ENCODE data around the gene OR3A2.
"Not testable (repeated sequence)": the region's sequence is repeated elsewhere in the genome, so short reads cannot be mapped to it uniquely, and the experiment has no call there.

Gene OR3A2

DNA sequence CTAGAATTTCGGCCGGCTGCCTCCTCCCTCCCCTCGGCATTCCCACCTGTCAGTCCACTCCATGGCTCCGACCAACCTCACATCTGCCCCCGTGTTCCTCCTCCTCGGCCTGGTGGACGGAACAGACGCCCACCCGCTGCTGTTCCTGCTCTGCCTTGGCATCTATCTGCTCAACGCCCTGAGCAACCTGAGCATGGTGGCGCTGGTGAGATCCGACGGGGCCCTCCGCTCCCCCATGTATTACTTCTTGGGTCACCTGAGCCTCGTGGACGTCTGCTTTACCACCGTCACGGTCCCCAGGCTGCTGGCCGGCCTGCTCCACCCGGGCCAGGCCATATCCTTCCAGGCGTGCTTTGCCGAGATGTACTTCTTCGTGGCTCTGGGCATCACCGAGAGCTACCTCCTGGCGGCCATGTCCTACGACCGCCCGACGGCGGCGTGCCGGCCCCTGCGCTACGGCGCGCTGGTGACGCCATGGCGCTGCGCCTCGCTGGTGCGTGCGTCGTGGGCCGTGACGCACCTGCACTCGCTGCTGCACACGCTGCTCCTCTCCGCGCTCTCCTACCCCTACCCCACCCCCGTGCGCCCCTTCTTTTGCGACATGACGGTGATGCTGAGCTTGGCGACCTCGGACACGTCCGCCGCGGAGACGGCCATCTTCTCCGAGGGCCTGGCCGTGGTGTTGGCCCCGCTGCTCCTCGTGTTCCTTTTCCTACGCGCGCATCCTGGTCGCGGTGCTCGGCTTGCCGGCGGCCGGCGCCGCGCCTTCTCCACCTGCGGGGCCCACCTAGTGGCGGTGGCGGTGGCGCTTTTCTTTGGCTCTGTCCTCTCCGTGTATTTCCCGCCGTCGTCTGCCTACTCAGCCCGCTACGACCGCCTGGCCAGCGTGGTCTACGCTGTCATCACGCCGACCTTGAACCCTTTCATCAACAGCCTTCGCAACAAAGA is at the start of gene OR3A2:
Gene OR3A2, minus strand, starts transcription at position 440 of the 948 bp plus-strand sequence.
- DNase-seq (ENCODE audit: low read depth): peak; percentile 90
- TF ChIP-seq, protein P1, sequence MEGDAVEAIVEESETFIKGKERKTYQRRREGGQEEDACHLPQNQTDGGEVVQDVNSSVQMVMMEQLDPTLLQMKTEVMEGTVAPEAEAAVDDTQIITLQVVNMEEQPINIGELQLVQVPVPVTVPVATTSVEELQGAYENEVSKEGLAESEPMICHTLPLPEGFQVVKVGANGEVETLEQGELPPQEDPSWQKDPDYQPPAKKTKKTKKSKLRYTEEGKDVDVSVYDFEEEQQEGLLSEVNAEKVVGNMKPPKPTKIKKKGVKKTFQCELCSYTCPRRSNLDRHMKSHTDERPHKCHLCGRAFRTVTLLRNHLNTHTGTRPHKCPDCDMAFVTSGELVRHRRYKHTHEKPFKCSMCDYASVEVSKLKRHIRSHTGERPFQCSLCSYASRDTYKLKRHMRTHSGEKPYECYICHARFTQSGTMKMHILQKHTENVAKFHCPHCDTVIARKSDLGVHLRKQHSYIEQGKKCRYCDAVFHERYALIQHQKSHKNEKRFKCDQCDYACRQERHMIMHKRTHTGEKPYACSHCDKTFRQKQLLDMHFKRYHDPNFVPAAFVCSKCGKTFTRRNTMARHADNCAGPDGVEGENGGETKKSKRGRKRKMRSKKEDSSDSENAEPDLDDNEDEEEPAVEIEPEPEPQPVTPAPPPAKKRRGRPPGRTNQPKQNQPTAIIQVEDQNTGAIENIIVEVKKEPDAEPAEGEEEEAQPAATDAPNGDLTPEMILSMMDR (IDR thresholded peaks at IDR 0.05; ENCODE audit: insufficient read depth, low read depth, low read length, missing control alignments): peak; percentile 24
- peak within 1 kb of the TSS; percentile 74 for H3K4me3 ChIP-seq (ENCODE audit: low read depth, low read length)

DNA sequence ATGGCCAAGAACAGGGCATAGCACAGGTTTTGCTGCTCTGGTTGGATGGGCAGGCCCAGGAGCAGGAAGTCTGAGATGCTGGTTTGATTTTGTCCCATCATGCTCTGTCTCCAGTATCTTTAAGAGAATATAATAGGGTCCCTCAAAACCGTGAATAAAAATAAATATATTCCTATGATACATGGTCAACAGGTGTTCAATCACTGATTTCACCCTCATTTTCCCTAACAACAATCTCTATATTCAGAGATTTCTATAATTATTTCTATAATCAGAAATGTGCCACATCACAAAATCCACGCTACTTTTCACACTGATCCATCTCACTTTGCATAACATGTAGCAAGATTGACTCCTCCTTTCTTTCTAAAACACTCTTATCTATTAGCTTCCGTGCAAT is 47.6 kb upstream of the OR3A2 start, which contains the start of gene OR1E2:
Gene OR1E2, minus strand, starts transcription at position 101 of the 400 bp plus-strand sequence. Its CDS starts 0 bp downstream, at position 101.
- no peak within 1 kb of the TSS for H3K4me3 ChIP-seq (ENCODE audit: low read depth, low read length)
- no peak for DNase-seq (ENCODE audit: low read depth)
- TF ChIP-seq, protein P1 (IDR thresholded peaks at IDR 0.05; ENCODE audit: insufficient read depth, low read depth, low read length, missing control alignments): no peak

DNA sequence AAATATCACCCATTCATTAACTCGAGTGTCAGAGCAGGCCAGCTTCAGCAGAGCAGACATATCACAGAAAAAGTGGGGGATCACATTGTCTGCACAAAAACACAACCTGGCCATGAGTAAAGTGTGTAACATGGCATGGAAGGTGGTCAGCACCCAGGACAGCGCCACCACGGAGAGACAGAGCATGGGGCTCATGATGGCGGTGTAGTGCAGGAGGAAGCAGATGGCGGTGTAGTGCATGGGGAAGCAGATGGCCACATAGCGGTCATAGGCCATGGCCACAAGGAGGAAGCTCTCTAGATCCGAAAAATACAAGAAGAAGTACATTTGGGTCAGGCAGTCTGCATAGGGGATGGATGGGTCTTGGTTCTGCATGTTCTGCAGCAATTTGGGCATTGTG is 47.1 kb upstream of the OR3A2 start:
- H3K4me3 ChIP-seq (ENCODE audit: low read depth, low read length): not testable (repeated sequence)

GRCh38 chr17:3418222-3418621 is 32.1 kb upstream of the OR3A2 start:
- no peak for DNase-seq (ENCODE audit: low read depth)

More for the DNA sequence above, 47.1 kb upstream of the OR3A2 start:
- DNase-seq (ENCODE audit: low read depth): peak; percentile 14

GRCh38 chr17:3415610-3416009 is 29.5 kb upstream of the OR3A2 start:
- DNase-seq (ENCODE audit: low read depth): no peak
- no peak overlapping the region for H3K4me3 ChIP-seq (ENCODE audit: low read depth, low read length)
- TF ChIP-seq, protein P1 (IDR thresholded peaks at IDR 0.05; ENCODE audit: insufficient read depth, low read depth, low read length, missing control alignments): no peak

More at GRCh38 chr17:3418222-3418621, 32.1 kb upstream of the OR3A2 start:
- H3K4me3 ChIP-seq (ENCODE audit: low read depth, low read length): no peak overlapping the region
- TF ChIP-seq, protein P1 (IDR thresholded peaks at IDR 0.05; ENCODE audit: insufficient read depth, low read depth, low read length, missing control alignments): no peak

GRCh38 chr17:3412216-3412615 is 26.1 kb upstream of the OR3A2 start:
- not testable (repeated sequence) for DNase-seq (ENCODE audit: low read depth); H3K4me3 ChIP-seq (ENCODE audit: low read depth, low read length)

GRCh38 chr17:3411070-3411469 is 25.0 kb upstream of the OR3A2 start, which contains the start of gene OR3A3:
Gene OR3A3 (plus strand): TSS chr17:3411370.
- no peak for DNase-seq (ENCODE audit: low read depth)
- TF ChIP-seq, protein P1 (IDR thresholded peaks at IDR 0.05; ENCODE audit: insufficient read depth, low read depth, low read length, missing control alignments): no peak
- H3K4me3 ChIP-seq (ENCODE audit: low read depth, low read length): no peak within 1 kb of the TSS

GRCh38 chr17:3403856-3404255 is 17.7 kb upstream of the OR3A2 start:
- not testable (repeated sequence) for DNase-seq (ENCODE audit: low read depth)

More at GRCh38 chr17:3403856-3404255, 17.7 kb upstream of the OR3A2 start:
- H3K4me3 ChIP-seq (ENCODE audit: low read depth, low read length): not testable (repeated sequence)
